ENCODE results near the gene AOAH.

- TF ChIP-seq, protein P1, sequence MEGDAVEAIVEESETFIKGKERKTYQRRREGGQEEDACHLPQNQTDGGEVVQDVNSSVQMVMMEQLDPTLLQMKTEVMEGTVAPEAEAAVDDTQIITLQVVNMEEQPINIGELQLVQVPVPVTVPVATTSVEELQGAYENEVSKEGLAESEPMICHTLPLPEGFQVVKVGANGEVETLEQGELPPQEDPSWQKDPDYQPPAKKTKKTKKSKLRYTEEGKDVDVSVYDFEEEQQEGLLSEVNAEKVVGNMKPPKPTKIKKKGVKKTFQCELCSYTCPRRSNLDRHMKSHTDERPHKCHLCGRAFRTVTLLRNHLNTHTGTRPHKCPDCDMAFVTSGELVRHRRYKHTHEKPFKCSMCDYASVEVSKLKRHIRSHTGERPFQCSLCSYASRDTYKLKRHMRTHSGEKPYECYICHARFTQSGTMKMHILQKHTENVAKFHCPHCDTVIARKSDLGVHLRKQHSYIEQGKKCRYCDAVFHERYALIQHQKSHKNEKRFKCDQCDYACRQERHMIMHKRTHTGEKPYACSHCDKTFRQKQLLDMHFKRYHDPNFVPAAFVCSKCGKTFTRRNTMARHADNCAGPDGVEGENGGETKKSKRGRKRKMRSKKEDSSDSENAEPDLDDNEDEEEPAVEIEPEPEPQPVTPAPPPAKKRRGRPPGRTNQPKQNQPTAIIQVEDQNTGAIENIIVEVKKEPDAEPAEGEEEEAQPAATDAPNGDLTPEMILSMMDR (IDR thresholded peaks at IDR 0.05): no peak
- TF ChIP-seq POLR2AphosphoS5 (IDR thresholded peaks at IDR 0.05): no peak
- TF ChIP-seq POLR2A (IDR thresholded peaks at IDR 0.05): no peak
- TF ChIP-seq EP300 (IDR thresholded peaks at IDR 0.05): no peak
Measured at GRCh38 chr7:36658335-36659171, 65.7 kb downstream of the AOAH start.
